Transverse colon (tissue), 4 donors: ENCODE data around the gene MIF4GD.

Experiments
- CTCF ChIP-seq, 5 experiments: fragments of 200-600 bp in 3 of 5; fragments of 450-650 bp in 2 of 5; sonication (generic) in 3 of 5; IDR thresholded peaks; 1 replicate in 2 of 5; 2 replicates in 3 of 5; pipeline ENCODE4 v1.5.1; 2016 to 2017; ENCODE audit warnings: antibody characterized with exemption in 5 of 5, inconsistent platforms in 3 of 5, mild to moderate bottlenecking in 2 of 5, moderate library complexity in 1 of 5
- EP300 ChIP-seq: sonication (generic); formaldehyde crosslinking; IDR thresholded peaks from one replicate; pipeline ENCODE4 v1.6.1; 2017; ENCODE audit warnings: antibody characterized with exemption, low read depth
- POLR2A ChIP-seq: fragments of 450-650 bp; IDR thresholded peaks from one replicate; pipeline ENCODE4 v1.6.1; 2016; ENCODE audit warnings: antibody characterized with exemption, mild to moderate bottlenecking, moderate library complexity
- POLR2AphosphoS5 ChIP-seq, 3 donors: sonication (generic); formaldehyde crosslinking; IDR thresholded peaks; one replicate each; pipeline ENCODE4 v1.6.1; 2016; ENCODE audit warnings: antibody characterized with exemption in 3 of 3

GRCh38 chr17:75273977-75274708 is 3.1 kb upstream of the MIF4GD start:
- TF ChIP-seq POLR2AphosphoS5 (IDR thresholded peaks at IDR 0.05): no peak
- no peak for TF ChIP-seq CTCF (IDR thresholded peaks at IDR 0.05)
- no peak for TF ChIP-seq POLR2A
- no peak for TF ChIP-seq EP300
